HPDE6-E6E7 (cell line): Measurements from ENCODE around the gene RNU6-8.

Source experiments
- DNase-seq: peaks from one replicate; pipeline ENCODE4 v3.0.0; 2011; ENCODE audit warnings: missing footprints; ENCODE audit errors: extremely low spot score

RNU6-8 gene

DNA sequence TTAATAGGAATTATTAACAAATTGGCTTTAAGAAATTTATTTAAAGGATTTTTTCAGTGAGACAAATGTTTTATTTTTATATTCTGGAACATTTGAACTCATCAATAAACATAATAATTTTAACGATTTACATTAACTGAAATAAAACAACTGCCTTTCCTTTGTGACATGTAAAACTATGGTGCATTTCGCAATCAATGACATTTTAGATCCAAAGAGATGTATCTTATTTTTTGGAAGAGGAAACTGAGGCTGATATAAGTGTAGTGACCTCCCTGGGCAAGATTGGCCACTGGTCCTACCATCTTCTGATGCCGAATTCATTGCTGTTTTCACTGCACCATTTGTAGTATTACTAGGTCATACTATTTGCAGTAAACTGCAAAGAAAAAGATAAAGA, 2.5 kb upstream of the RNU6-8 start:
- DNase-seq: no peak

DNA sequence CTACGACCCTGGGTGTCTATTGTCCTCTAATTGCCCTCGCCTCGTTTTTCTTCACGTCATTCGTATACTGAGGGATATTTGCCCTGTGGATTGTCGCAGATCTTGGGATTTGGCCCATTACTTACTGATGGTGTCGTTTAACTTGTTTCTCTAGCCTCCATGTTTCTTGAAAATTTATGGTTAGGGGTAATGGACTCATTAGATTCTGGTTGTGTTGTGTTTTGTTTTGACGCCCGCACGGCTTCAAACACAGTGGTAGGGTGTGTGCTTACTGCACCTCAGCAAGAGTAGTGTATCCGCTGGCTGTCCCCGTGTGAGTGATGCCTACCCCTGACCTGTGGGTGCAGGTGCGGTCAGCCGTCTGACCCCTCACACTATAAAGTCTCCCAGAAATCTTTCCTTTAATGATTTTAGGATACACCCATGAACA, 874 bp upstream of the RNU6-8 start:
- DNase-seq: no peak

DNA sequence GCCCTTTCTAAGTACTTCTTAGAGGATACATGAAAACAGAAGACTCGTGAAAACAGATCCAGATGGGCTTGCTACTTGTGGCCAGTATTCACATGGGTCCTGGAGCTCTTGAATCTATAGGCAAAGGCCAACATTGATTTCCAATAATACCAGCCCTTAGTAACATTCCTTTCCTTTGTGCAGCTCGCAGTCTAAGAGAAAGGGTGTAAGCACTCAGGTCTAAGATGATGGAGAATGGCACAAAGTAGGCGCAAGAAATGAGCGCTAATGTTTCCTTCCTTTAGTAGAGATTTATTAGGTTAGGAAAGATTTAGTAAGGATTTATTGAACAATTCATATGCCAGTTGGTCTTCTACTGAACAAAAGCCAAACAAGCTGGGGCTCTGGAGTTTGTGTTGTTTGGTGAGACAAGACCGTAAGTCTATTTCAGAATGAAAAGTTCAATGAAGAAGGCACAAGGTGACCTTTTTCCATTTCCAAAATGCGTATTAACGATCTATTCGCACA, 525 bp downstream of the RNU6-8 start:
- no peak for DNase-seq

DNA sequence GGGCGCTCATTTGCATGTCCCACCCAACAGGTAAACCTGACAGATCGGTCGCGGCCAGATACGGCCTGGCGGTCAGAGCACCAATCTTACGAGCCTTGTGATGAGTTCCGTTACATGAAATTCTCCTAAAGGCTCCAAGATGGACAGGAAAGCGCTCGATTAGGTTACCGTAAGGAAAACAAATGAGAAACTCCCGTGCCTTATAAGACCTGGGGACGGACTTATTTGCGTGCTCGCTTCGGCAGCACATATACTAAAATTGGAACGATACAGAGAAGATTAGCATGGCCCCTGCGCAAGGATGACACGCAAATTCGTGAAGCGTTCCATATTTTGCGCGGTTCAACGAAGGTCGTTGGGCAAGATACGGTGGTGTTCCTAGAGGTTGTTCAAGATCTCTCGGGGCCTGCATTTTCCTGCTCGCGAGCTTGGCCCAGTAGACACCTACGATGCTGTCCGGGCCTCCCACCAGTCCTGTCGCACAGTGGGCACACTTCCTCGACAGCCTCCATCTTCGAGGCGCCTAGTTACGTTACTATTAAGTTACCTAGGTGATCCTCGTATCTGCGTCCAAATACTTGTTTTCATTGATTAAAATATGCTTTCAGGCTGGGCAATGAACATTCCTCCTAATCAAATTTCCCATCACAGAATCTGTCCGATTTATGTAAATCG, 1.1 kb downstream of the RNU6-8 start, which contains the start of gene RNU6-7:
RNU6-7 (plus strand) TSS at position 230 of the 675 bp plus-strand sequence.
- no peak for DNase-seq

DNA sequence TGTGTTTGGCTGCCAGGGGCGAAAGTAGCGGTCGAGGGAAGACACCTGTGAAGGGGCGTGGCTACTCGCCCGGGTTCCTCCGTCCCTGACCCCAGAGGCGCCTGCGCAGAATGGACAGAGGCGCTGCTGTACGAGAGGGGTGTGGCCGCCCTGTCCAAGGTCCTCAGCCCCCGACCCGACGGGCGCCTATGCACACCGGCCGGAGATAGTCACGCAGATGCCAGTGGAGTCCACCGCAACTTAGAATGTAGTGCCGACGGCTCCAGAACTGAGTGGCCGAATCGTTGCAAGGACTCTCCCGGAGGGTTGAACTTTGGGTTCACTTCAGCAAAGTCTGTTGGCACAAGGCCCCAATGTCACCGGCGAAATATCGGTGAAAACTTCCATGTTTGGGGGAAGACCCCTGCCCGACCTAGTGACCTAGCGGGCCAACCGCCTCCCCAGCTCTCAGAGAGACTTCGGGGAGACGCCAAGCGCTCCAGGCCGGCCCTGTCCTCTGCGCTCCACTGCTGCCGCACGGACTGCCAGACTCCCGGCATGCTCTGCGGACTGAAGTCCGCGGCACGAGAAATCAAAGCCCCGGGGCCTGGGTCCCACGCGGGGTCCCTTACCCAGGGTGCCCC, 1.8 kb downstream of the RNU6-8 start:
- peak; percentile 78 for DNase-seq

DNA sequence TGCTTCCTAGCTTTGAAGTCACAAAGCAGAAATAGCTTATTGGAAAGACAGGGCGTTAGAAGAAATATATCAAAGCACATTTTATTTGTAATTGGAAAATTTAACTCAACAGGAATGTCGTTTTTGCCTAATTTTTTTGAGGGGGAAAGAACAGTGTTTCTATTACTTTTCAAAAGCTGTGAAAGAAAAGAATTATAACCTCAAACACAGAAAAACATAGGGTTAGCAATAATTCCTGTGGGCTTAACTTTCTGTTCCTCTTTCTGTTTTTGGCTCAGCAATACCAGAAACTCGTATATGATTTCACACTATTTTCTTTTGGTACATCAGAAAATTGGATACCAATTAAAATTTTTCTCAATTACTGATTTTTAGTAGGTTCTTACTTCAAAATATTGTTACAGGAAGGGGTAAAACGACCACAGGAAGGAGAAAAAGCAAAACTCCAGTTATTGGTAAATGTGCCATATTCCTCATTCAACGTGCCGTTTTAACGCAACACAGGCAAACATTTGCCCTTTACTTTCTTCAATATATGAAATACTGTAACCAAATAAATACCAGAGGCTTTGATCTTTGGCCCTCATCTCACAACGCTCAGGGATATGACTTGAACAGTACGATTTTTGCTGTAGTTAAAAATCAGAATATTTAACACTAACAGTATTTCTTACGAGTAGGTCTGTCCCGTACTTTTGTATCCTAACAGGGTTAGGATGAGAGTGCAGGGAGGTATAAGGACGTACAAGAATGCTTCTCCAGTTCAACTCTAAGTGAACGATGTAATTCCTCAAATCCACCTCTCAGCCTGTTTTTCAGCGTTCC, 2.5 kb downstream of the RNU6-8 start:
- DNase-seq: no peak

DNA sequence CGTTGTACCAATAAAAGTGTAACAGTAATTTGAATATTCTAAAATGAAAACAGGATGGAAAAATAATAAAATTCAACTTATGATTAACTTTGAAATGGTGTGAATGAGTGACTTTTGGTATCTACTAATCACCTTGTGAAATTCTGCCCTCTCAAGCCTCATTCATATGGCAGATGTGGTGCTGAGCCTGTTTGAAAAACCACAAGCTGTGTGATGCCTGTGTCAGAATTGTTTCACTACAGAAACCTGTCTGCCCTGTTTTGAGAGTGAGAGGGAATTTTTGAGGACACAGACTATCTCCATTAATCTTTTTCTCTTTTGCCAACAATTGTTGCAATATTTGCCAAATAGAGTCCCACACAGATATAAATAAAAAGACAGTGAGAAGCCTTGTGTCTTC, 5.2 kb downstream of the RNU6-8 start:
- no peak for DNase-seq

DNA sequence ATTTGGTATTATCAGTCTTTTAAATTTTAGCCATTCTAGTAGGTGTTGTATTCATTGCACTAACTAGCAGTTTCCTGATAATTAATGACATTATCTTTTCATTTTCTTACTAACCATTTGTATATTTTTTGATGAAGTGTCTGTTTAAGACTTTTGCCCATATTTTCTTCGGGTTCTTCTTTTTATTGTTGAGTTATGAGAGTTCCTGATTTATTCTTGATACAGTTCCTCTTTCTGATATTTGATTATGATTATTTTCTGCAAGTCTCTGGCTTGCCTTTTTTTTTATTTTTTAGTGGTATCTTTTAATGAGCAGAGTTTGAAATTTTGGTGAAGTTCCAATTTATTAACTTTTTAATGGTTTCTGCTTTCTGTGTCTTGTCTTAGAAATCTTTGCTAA, 7.4 kb downstream of the RNU6-8 start:
- DNase-seq: no peak

DNA sequence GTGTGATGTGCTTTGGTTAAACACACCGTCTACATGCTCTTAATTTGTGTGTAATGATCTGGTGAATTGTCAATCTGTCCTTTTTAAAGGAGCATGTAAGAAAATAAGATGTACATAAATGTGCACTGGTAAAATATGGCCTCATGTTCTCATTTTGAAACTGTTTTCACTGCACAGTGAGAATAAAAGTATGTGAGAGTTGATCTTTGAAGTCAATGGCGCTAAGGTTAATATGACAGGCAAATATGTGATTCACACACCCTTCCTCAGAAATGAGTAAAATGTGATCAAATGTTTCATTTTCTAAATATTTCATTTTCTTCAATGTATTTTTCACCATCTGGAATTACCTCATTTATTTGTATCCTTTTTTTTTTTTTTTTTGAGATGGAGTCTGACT, 9.5 kb downstream of the RNU6-8 start:
- DNase-seq: no peak

DNA sequence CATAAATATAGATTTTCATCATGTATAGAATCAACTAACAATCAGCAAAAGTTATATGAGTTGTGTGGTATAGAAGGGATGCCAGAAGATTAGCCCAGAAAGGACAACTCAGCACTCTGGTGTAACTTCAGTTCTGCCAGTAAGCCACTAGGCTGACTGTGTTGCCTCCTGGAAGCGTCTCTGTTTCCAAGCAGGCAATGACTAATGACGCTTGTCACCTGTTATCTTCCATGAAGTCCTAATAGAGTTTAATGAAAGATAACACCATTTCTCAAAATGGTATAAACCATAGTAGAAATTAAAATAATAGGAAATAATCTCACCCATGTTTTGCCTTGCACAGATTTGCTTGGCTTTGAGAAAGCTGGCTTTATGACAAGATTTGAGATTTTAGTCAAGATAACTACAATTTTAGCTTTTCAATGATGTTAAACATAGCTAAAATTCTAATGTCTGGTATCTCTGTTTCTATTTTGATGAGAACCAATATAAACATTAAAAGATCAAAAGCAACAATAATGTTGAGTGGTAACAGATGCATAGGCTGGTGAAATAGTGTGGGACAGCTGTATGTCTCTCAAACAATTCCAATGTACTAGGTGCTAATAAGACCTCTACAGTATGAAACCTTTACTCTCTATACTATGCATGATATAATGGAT, 10.2 kb downstream of the RNU6-8 start:
- DNase-seq: no peak

DNA sequence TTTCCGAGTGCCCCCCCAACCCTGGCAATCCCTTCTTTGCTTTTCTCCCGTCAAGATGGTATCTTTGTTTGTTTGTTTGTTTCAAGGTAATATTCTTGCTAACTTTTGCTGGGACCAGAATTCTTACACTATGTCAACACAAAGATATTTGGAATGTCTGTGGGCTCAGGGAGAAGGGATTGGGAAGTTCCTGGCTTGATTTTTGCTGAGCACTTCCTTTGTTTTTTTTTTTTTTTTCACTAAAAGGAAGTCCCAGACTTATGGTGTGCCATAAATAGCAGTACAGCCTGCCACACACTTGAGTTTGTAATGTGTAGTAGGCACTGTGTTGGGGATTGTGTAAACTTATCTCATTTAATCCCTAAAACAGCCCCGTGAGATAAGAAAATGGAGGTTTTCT, 12.4 kb downstream of the RNU6-8 start:
- no peak for DNase-seq

DNA sequence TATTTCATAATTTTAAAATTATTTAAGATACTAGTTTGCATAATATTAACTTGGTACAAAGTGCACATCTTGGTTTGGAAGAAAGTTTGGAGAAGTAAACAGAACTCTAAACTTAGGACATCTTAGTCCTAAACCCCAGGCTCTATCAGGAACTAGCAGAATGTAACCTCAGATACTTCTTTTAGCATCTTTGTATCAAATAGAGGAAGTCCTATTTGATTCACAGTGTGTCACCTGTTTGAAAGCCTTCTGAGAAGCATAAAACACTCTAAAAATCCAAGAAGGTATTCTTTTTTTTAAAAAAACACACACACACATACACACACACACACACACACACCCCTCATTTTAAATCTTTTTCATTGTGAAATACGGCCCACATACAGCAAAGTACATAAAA, 13.3 kb downstream of the RNU6-8 start:
- DNase-seq: no peak

DNA sequence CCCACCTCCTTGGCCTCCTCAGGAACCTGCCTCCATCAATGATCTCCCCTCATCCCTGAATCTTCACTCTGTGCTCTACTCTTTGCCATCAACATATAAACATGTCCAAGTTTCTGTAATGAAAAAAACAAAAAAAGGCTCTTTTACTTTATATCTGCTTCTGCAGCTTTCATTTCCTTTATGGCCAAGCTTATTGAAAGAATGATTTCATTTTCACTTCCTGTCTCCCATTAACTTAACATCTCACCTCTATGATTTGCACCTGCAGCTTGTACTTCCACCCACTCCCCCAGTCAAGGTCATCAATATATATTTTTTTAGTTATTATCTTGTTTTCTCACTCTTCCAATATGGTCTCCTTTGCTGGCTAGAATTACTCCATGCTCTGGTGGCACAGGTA, 16.8 kb downstream of the RNU6-8 start:
- no peak for DNase-seq

DNA sequence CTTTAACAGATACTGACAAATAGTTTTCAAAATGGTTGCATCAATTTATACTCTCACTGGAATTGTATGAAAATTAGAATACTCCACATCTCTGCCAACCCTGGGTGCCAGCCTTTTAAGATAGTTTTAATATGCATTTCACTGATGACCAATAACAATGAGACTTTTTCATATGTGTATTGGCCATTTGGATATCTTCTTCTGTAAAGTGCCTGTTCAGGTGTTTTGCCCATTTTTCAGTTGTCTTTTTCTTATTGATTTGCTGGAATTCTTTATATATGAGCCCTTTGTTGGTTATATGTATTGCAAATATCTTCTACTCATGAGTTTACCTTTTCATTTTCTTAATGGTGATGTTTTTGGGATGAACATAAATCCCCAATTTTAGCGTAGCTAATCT, 18.0 kb downstream of the RNU6-8 start:
- DNase-seq: no peak

DNA sequence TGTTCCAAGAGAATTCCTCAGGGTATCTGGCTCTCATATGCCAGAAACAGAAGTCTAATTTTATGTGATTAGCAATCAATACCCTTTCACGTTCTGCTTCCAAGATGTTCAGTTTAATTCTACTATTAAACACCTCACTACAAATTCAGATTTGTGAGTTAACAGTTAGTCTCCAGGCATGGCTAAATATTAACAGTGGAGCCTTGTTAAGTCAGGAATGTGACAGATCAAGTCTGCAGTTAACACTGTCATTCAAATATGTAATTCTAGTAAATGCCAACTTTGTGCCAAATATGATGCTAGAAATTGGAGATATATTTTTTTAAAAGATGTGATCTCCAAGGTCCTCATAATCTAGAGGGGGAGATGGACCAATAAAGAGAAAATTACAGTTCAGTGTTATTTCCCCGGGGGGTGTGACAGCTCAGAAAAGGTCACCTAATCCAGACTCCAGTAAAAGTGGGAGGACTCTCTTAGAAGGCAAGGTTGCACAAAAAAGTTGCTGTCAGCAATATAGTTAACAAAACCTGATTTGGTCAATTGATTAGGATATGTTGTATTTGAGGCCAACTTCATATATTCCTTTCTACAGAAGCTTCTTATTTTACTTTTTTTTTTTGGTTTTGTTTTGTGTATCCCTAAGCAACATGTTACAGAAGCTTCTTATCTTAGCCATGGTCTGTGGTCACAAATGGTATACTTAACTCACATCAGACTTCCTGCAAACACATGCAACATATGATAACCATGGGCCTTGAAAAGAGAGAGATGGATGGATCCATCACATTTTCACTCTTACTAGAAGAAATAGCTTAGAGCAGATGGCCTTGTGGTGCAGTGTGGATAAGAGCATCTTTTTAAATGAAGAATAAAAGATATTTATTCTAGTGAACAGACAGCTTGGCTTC, 19.7 kb downstream of the RNU6-8 start:
- DNase-seq: no peak

DNA sequence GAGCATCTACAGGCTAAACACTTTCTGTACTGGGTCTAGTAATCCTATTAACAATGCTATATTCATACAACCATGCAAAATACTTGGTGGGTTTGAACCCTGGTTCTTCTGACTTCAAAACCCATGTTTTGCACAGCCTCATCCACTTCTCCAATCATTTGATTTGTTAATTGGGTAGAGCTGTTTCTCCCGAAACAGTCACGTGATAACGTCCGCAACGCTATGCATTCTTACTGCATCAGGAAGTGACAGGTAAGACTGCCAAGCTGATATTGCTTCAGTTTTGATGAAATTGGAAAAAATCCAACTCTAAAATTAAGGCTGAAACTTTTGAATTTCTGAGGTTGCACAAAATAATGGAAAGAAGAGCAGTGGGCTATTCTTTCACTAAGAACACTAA, 31.6 kb downstream of the RNU6-8 start:
- DNase-seq: no peak

DNA sequence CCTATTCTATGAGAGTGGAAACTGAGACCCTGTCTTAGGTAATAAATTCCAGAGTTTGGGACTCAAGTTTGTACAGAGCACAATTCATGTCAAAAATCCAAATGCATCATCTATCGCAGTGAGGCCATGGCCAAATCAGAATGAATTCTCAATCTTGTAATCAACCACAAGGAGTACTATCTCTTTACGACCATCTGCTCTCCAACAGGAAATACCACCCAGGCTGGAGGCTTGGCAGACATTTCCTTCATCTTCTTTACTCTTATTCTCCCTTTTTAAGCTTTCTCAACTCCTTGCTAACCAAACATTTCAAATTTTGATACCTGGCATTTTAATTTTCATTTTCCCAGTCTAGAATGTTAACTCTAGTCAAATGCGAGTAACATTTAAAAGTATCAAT, 33.9 kb downstream of the RNU6-8 start:
- no peak for DNase-seq

DNA sequence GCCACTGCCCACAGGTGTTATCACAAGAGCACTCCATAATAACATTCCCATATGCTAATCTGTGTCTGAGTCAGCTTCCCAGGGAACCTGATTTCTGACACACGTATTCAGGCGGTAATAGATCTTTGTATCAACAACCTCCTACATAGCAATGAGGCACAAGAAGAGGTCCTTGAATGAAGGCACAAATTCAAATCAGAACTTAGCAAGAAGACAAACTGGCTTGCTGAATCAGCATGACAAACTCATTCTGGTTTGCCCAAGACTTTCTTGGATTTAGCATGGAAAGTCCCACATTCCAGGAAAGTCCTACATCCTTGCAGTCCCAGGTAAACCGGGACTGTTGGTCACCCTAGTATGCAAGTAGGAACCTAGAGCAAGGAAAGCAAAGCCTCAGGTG, 35.2 kb downstream of the RNU6-8 start:
- DNase-seq: no peak

DNA sequence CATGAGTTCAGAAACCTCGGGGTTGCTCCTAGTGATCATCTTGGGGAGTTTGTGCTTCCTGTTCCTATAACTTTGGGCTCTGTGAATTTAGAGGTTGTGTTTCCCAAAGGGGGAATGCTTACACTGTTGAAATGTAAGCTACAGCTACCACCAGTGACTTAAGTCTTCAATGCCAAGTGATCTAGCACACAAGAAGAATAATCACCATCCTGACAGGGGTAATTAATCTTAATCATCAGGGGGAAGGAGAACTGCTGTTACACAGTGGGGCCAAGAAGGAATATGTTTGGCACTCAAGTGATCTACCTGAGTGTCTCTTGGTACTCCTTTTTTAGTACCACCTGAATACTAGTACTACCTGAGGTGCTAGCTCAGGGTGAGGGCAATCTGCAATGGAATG, 36.1 kb downstream of the RNU6-8 start:
- DNase-seq: no peak

DNA sequence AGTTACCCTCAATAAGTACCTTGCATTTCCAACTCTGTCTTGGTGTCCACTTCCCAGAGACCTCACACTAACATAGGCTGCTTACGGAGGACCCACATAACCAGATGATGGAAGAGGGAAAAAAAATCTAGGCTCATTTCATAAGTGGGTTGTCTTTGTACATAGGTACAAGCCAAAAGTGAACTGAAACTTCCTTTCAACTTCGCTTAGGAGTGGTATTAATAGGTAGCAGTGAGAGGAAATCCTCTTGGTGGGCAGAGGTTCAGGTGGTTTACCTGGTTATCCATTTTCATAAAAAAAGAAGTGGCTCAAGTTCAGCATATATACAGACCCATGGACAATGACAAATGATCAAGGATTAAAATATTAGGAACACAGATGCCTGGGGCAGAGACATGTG, 37.0 kb downstream of the RNU6-8 start:
- DNase-seq: no peak
